Type B pancreatic cell (in vitro differentiated cells): ENCODE data around the gene GTF3C2. TPM values are rescaled to one million over a fixed set of nuclear protein-coding genes. Genes with fewer than 3 reads are reported as not detected.

Experiments
- DNase-seq: peaks from one replicate; pipeline ENCODE4 v3.0.0; 2021; ENCODE audit warnings: mixed read lengths; ENCODE audit not compliant: unreplicated experiment; ENCODE audit errors: extremely low spot score
- H3K27ac Mint-ChIP-seq: 2 replicates; pipeline ENCODE4 v1.8.0; 2021; ENCODE audit warnings: mild to moderate bottlenecking, mixed read lengths
- H3K27me3 Mint-ChIP-seq: 2 replicates; pipeline ENCODE4 v1.8.0; 2021; ENCODE audit warnings: mixed read lengths
- H3K36me3 Mint-ChIP-seq: 2 replicates; pipeline ENCODE4 v1.8.0; 2021; ENCODE audit warnings: mixed read lengths
- H3K4me1 Mint-ChIP-seq: one replicate; pipeline ENCODE4 v1.8.0; 2021; ENCODE audit warnings: mixed read lengths; ENCODE audit not compliant: unreplicated experiment
- H3K4me3 Mint-ChIP-seq: 2 replicates; pipeline ENCODE4 v1.8.0; 2021; ENCODE audit warnings: mild to moderate bottlenecking, mixed read lengths
- H3K9me3 Mint-ChIP-seq: 2 replicates; pipeline ENCODE4 v1.8.0; 2021; ENCODE audit warnings: mixed read lengths
- total RNA-seq: library from RNA; stranded (reverse); gene quantifications from 2 replicates; pipeline ENCODE4 v1.2.1, GENCODE V29; 2021; ENCODE audit warnings: low replicate concordance
- TF ChIP-seq, protein P1 (sequence below): fragments of 200-600 bp; sonication (generic); conservative IDR thresholded peaks from 2 replicates; pipeline ENCODE4 v1.5.0; 2021; ENCODE audit warnings: antibody characterized with exemption, mild to moderate bottlenecking

Gene GTF3C2
- total RNA-seq, 1 donor from 2014 or later = 76.5 TPM

- peaks cover 7% of the 10 kb centered on the region for H3K27me3 Mint-ChIP-seq
- H3K27ac Mint-ChIP-seq = no peak overlapping the region
- TF ChIP-seq, protein P1, sequence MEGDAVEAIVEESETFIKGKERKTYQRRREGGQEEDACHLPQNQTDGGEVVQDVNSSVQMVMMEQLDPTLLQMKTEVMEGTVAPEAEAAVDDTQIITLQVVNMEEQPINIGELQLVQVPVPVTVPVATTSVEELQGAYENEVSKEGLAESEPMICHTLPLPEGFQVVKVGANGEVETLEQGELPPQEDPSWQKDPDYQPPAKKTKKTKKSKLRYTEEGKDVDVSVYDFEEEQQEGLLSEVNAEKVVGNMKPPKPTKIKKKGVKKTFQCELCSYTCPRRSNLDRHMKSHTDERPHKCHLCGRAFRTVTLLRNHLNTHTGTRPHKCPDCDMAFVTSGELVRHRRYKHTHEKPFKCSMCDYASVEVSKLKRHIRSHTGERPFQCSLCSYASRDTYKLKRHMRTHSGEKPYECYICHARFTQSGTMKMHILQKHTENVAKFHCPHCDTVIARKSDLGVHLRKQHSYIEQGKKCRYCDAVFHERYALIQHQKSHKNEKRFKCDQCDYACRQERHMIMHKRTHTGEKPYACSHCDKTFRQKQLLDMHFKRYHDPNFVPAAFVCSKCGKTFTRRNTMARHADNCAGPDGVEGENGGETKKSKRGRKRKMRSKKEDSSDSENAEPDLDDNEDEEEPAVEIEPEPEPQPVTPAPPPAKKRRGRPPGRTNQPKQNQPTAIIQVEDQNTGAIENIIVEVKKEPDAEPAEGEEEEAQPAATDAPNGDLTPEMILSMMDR = no peak
- no peaks in the 10 kb centered on the region for H3K9me3 Mint-ChIP-seq
- H3K4me3 Mint-ChIP-seq = no peak overlapping the region
- peaks cover 13% of the 10 kb centered on the region for H3K36me3 Mint-ChIP-seq
- H3K4me1 Mint-ChIP-seq = no peaks in the 10 kb centered on the region
- no peak for DNase-seq
Observed at GRCh38 chr2:27313882-27314645, 42.5 kb downstream of the GTF3C2 start.

GRCh38 chr2:27312152-27312551, 44.4 kb downstream of the GTF3C2 start:
- DNase-seq = no peak
- no peak overlapping the region for H3K27ac Mint-ChIP-seq
- H3K36me3 Mint-ChIP-seq = peaks cover 13% of the 10 kb centered on the region
- H3K4me3 Mint-ChIP-seq = no peak overlapping the region
- TF ChIP-seq, protein P1 = no peak
- H3K4me1 Mint-ChIP-seq = no peaks in the 10 kb centered on the region
- peaks cover 21% of the 10 kb centered on the region for H3K27me3 Mint-ChIP-seq
- no peaks in the 10 kb centered on the region for H3K9me3 Mint-ChIP-seq

DNA sequence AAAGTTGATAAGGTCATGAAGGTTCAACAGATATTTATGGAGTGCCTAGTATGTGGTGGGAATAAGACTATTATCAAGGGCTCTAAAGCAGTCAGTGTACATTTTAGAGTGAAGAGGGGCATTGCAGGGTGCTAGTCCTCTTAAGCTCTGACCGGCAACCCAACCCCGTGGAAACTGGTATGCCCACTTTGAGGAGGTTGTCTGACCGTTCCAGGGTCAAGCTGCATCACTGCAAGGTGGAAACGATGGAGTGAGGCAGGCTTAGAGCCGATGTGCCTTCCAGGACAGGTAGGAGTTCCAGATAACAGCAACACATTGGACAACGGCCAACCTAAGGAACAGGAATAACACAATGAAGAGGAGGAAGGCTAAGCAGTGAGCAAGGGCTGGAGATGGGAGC, 46.9 kb downstream of the GTF3C2 start:
- H3K27ac Mint-ChIP-seq = no peak overlapping the region
- H3K4me1 Mint-ChIP-seq = no peaks in the 10 kb centered on the region
- peaks cover 42% of the 10 kb centered on the region for H3K27me3 Mint-ChIP-seq
- TF ChIP-seq, protein P1 = no peak
- no peaks in the 10 kb centered on the region for H3K9me3 Mint-ChIP-seq
- peaks cover 13% of the 10 kb centered on the region for H3K36me3 Mint-ChIP-seq
- no peak for DNase-seq
- no peak overlapping the region for H3K4me3 Mint-ChIP-seq

DNA sequence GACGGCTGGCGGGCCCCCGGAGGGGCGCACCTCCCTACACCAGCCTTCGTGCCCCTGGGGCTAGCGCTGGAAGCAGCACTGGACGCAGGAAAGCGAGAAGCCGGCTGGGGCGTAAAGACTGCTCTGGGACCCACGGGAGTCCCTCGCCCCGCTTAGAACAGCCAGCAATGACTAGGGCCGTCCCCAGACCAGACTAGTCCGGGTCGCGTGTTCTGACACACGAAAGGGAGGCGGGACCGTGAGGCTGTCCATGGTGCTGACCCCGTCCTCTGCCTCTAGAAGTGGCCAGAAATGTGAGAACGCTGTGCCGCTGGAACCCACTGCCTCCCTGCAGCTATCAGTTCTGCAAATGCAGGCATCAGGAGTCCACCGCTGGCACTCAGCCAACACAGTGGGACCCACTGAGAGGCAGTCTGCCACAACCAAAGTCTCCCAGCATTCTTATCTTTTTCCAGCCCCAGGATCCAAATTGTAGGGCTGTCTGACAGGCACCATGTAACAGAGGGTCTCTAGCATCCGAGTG, 48.1 kb downstream of the GTF3C2 start, which contains the start of gene UCN:
Gene UCN (minus strand): TSS at position 87 of the 523 bp plus-strand sequence. CDS start 550 bp downstream, outside the sequence.
- H3K9me3 Mint-ChIP-seq = no peaks in the 10 kb centered on the region
- H3K36me3 Mint-ChIP-seq = peaks cover 13% of the 10 kb centered on the region
- no peak for DNase-seq
- H3K4me3 Mint-ChIP-seq = no peak within 1 kb of the TSS
- H3K4me1 Mint-ChIP-seq = no peaks in the 10 kb centered on the region
- H3K27ac Mint-ChIP-seq = no peak within 1 kb of the TSS
- peaks cover 49% of the 10 kb centered on the region for H3K27me3 Mint-ChIP-seq
- TF ChIP-seq, protein P1 = no peak

GRCh38 chr2:27307545-27308358, 48.8 kb downstream of the GTF3C2 start:
- no peaks in the 10 kb centered on the region for H3K4me1 Mint-ChIP-seq
- TF ChIP-seq, protein P1 = no peak

More at GRCh38 chr2:27307545-27308358, 48.8 kb downstream of the GTF3C2 start:
- H3K27me3 Mint-ChIP-seq = peaks cover 50% of the 10 kb centered on the region
- no peaks in the 10 kb centered on the region for H3K9me3 Mint-ChIP-seq
- H3K27ac Mint-ChIP-seq = no peak overlapping the region
- no peak for DNase-seq
- H3K36me3 Mint-ChIP-seq = peaks cover 13% of the 10 kb centered on the region
- H3K4me3 Mint-ChIP-seq = no peak overlapping the region
